HL-60/S4 treated with phorbol 12-myristate 13-acetate at 8.2 ng/mL for 4 days and 3 days (cell line): ENCODE results near the gene TRAF6.

Experiments used
- in situ Hi-C: fragments of 300-500 bp; cut with MboI; formaldehyde crosslinking; loops from 2 replicates; pipeline ENCODE4 v1.15.0; 2022; ENCODE audit warnings: low sequenced_read_pairs

The TRAF6 gene

GRCh38 chr11:36441610-36442208, 68.4 kb downstream of the TRAF6 start:
- in situ Hi-C loops = no loop called here

- in situ Hi-C loops = no loop called here
Measured at GRCh38 chr11:36438126-36438525, 71.9 kb downstream of the TRAF6 start.

- in situ Hi-C loops = no loop called here
Measured at GRCh38 chr11:36437413-36437812, 72.7 kb downstream of the TRAF6 start.
